ENCODE results near the gene SLC22A6.

SLC22A6 gene

DNA sequence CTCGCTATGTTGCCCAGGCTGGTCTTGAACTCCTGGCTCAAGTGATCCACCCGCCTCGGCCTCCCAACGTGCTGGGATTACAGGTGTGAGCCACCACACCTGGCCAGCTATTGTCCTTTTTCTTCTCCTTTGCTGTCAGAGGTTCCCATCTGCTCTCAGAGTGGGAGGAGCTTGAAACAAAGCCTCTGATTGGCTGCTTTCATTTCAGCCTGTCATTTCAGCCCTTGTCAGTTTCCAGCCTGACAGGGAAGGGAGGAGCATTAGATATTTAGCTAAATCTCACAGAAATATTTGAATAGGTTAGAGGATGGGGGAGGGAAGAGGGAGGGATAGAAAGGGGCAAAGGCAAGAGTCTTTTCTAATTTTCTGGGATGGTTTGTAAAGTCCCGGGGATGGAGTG, 8.7 kb downstream of the SLC22A6 start:
- in situ Hi-C loops (cut with MboI; ENCODE audit: low sequenced_read_pairs, unreplicated experiment): no loop called here
- TF ChIP-seq, protein P1, sequence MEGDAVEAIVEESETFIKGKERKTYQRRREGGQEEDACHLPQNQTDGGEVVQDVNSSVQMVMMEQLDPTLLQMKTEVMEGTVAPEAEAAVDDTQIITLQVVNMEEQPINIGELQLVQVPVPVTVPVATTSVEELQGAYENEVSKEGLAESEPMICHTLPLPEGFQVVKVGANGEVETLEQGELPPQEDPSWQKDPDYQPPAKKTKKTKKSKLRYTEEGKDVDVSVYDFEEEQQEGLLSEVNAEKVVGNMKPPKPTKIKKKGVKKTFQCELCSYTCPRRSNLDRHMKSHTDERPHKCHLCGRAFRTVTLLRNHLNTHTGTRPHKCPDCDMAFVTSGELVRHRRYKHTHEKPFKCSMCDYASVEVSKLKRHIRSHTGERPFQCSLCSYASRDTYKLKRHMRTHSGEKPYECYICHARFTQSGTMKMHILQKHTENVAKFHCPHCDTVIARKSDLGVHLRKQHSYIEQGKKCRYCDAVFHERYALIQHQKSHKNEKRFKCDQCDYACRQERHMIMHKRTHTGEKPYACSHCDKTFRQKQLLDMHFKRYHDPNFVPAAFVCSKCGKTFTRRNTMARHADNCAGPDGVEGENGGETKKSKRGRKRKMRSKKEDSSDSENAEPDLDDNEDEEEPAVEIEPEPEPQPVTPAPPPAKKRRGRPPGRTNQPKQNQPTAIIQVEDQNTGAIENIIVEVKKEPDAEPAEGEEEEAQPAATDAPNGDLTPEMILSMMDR (IDR thresholded peaks at IDR 0.05; ENCODE audit: borderline replicate concordance, control extremely low read depth, extremely low read depth, insufficient read depth, missing control alignments): no peak
- DNase-seq (ENCODE audit: low spot score): no peak

DNA sequence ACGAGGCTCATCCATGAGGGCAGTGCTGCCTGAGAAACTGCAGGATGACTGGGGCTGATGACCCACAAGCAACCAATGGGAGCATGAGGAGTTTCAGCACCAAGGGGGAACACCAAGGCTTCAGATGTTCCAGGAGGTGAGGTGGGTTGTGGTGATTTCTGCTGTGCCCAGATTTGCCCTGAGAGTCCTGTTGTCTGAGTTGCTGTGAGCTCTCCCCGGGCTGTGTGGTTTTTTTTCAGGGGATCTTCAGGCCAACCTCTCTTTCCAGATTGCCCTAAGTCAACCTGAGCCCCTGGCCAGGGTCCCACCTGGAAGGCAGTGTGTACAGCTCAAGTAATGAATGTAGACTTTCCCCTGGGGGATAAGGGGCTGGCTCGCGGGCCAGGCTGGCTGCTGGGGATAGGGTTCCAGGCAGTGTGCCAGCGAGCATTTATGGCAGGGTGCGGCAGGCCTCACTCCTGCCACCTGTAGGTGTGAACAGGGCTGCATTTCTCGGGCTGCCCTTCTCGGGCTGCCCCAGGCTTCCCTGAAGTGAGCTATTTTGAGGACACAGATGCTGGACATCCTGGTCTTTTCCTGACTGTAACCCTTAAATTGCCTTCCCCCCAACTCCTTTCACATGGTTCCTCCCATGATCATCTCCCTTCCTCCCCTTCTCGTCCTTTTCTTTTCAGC, 9.8 kb downstream of the SLC22A6 start:
- TF ChIP-seq, protein P1 (IDR thresholded peaks at IDR 0.05; ENCODE audit: borderline replicate concordance, control extremely low read depth, extremely low read depth, insufficient read depth, missing control alignments): peak; percentile 37
- in situ Hi-C loops (cut with MboI; ENCODE audit: low sequenced_read_pairs, unreplicated experiment): no loop called here
- DNase-seq (ENCODE audit: low spot score): no peak

DNA sequence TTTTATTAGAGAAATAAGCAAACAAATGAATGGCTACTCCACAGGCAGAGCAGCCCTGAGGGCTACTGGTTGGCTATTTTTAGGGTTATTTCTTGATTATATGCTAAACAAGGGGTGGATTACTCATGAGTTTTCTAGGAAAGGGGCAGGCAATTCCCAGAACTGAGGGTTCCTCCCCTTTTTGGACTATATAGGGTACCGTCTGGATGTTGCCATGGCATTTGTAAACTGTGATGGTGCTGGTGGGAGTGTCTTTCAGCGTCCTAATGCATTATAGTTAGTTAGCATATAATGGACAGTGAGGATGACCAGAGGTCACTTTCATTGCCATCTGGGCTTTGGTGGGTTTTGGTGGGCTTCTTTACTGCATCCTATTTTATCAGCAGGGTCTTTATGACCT, 19.2 kb downstream of the SLC22A6 start:
- in situ Hi-C loops (cut with MboI; ENCODE audit: low sequenced_read_pairs, unreplicated experiment): no loop called here
- TF ChIP-seq, protein P1 (IDR thresholded peaks at IDR 0.05; ENCODE audit: borderline replicate concordance, control extremely low read depth, extremely low read depth, insufficient read depth, missing control alignments): no peak
- DNase-seq (ENCODE audit: low spot score): no peak

DNA sequence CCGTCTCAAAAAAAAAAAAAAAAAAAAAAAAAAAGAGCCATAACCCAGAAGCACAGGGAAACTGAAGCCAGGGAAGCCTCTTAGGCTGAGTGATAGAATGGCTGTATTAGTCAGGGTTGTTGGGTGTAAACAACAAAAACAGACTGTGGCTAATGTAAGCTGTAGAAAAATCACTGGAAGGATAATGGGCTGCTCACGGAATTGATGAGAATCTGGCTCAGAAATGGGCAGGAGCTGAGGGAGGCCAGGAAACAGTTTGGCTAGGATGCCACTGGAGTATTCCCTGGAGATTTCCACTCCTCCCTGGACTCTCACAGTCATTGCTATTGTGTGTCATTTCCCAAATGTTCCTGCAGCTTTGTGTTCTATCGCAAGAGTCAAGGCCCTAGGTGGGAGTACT, 22.4 kb downstream of the SLC22A6 start:
- in situ Hi-C loops (cut with MboI; ENCODE audit: low sequenced_read_pairs, unreplicated experiment): no loop called here
- TF ChIP-seq, protein P1 (IDR thresholded peaks at IDR 0.05; ENCODE audit: borderline replicate concordance, control extremely low read depth, extremely low read depth, insufficient read depth, missing control alignments): no peak
- no peak for DNase-seq (ENCODE audit: low spot score)

DNA sequence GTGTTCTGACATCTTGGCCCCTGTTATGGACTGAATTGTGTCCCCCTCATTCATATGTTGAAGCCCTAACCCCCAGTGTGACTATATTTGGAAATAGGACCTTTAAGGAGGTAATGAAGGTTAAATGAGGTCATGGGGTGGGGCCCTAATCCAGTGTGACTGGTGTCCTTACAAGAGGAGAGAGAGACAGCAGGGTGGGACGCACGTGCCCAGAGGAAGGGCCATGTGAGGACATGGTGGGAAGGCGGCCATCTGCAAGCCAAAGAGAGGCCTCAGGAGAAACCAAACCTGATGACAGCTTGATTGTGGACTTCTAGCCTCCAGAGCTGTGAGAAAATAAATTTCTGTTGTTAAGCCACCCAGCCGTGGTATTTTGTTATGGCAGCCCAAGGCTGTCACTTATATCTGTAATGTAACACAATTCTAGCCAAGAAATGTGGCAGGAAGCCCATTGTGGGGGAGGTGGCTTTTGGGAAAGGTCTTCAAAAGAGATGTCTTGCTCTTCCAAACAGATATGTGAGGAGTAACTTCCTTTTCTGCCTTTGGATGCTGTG, 23.7 kb downstream of the SLC22A6 start:
- no peak for DNase-seq (ENCODE audit: low spot score)
- TF ChIP-seq, protein P1 (IDR thresholded peaks at IDR 0.05; ENCODE audit: borderline replicate concordance, control extremely low read depth, extremely low read depth, insufficient read depth, missing control alignments): no peak
- in situ Hi-C loops (cut with MboI; ENCODE audit: low sequenced_read_pairs, unreplicated experiment): no loop called here

- DNase-seq (ENCODE audit: low spot score): no peak
- TF ChIP-seq, protein P1 (IDR thresholded peaks at IDR 0.05; ENCODE audit: borderline replicate concordance, control extremely low read depth, extremely low read depth, insufficient read depth, missing control alignments): no peak
- in situ Hi-C loops (cut with MboI; ENCODE audit: low sequenced_read_pairs, unreplicated experiment): no loop called here
These were observed 25.3 kb downstream of the SLC22A6 start for GRCh38 chr11:62959422-62959980.
